GM12872 (cell line): ENCODE measurements around the gene LURAP1L.
A peak's percentile ranks its signal among the peaks of the same experiment; 100 is the strongest.

Source experiments
- CTCF ChIP-seq: IDR thresholded peaks from 3 replicates; pipeline ENCODE4 v1.5.1; 2011; ENCODE audit warnings: low read depth, mild to moderate bottlenecking, low read length, moderate library complexity; ENCODE audit not compliant: insufficient read depth

LURAP1L gene

GRCh38 chr9:12813960-12814876, 39.4 kb downstream of the LURAP1L start:
- no peak for TF ChIP-seq CTCF

GRCh38 chr9:12814877-12815237, 40.0 kb downstream of the LURAP1L start:
- TF ChIP-seq CTCF: no peak

- TF ChIP-seq CTCF: no peak
Observed at GRCh38 chr9:12815888-12816287, 41.1 kb downstream of the LURAP1L start.

- no peak for TF ChIP-seq CTCF
Observed at GRCh38 chr9:12816656-12817101, 41.9 kb downstream of the LURAP1L start.

- no peak for TF ChIP-seq CTCF
Observed at GRCh38 chr9:12817702-12818101, 42.9 kb downstream of the LURAP1L start.

GRCh38 chr9:12818431-12819000, 43.7 kb downstream of the LURAP1L start:
- no peak for TF ChIP-seq CTCF

- peak; percentile 76 for TF ChIP-seq CTCF
Observed at GRCh38 chr9:12819436-12820185, 44.8 kb downstream of the LURAP1L start.
